ENCODE data around the gene BHLHA15. TPM values are rescaled to one million over a fixed set of nuclear protein-coding genes. Genes with fewer than 3 reads are reported as not detected.

The BHLHA15 gene
- total RNA-seq, 1 donor from 2014 or later: not detected

- no peak for TF ChIP-seq POLR2A (IDR thresholded peaks at IDR 0.05)
- TF ChIP-seq POLR2AphosphoS5 (IDR thresholded peaks at IDR 0.05; ENCODE audit: insufficient read depth in 1 of 2, low read depth in 1 of 2): no peak
- no peak for TF ChIP-seq CTCF (IDR thresholded peaks at IDR 0.05)
- DNase-seq (ENCODE audit: extremely low spot score in 2 of 2): no peak
- Histone ChIP-seq H3K4me1 (peaks cover 19% of the 10 kb centered on the region), H3K27ac (no peak overlapping the region), H3K27me3 (no peaks in the 10 kb centered on the region), H3K4me3 (no peak overlapping the region), H3K9me3 (no peaks in the 10 kb centered on the region), H3K36me3 (peaks cover 0 to 2% of the 10 kb centered on the region in 2 donors)
- intact Hi-C loops (cut with DNase I): loop anchor here (5.0 kb wide), 1 partner anchor 144 kb away; no protein-coding TSS in a partner anchor
Observed at GRCh38 chr7:98165827-98166667, 45.2 kb upstream of the BHLHA15 start.

GRCh38 chr7:98166668-98166970 is 44.6 kb upstream of the BHLHA15 start:
- intact Hi-C loops (cut with DNase I): loop anchor here (5.0 kb wide), 1 partner anchor 144 kb away; no protein-coding TSS in a partner anchor
- Histone ChIP-seq H3K36me3 (peaks cover 0 to 7% of the 10 kb centered on the region in 2 donors), H3K27me3 (no peaks in the 10 kb centered on the region), H3K4me3 (no peak overlapping the region), H3K4me1 (peaks cover 19% of the 10 kb centered on the region), H3K27ac (no peak overlapping the region), H3K9me3 (no peaks in the 10 kb centered on the region)
- TF ChIP-seq POLR2AphosphoS5 (IDR thresholded peaks at IDR 0.05; ENCODE audit: insufficient read depth in 1 of 2, low read depth in 1 of 2) (no peak), CTCF (IDR thresholded peaks at IDR 0.05) (no peak)
- DNase-seq (ENCODE audit: extremely low spot score in 2 of 2): no peak

- TF ChIP-seq POLR2AphosphoS5 (IDR thresholded peaks at IDR 0.05; ENCODE audit: insufficient read depth in 1 of 2, low read depth in 1 of 2): no peak
Observed at GRCh38 chr7:98167653-98168052, 43.6 kb upstream of the BHLHA15 start.

GRCh38 chr7:98168181-98168903 is 42.9 kb upstream of the BHLHA15 start:
- intact Hi-C loops (cut with DNase I): loop anchor here (1.0 to 5.0 kb wide), 2 partner anchors 26 to 146 kb away; no protein-coding TSS in a partner anchor
- Histone ChIP-seq H3K27ac (no peak overlapping the region), H3K27me3 (no peaks in the 10 kb centered on the region), H3K4me1 (peaks cover 16% of the 10 kb centered on the region), H3K36me3 (peaks cover 0 to 19% of the 10 kb centered on the region in 2 donors), H3K4me3 (no peak overlapping the region), H3K9me3 (no peaks in the 10 kb centered on the region)
- no peak for DNase-seq (ENCODE audit: extremely low spot score in 2 of 2)
- TF ChIP-seq POLR2AphosphoS5 (IDR thresholded peaks at IDR 0.05; ENCODE audit: insufficient read depth in 1 of 2, low read depth in 1 of 2) (peak in 1 of 2 donors; percentile 68), POLR2A (IDR thresholded peaks at IDR 0.05) (no peak), CTCF (IDR thresholded peaks at IDR 0.05) (peak; percentile 61 to 82 (median 66))

More at GRCh38 chr7:98167653-98168052, 43.6 kb upstream of the BHLHA15 start:
- Histone ChIP-seq H3K27me3 (no peaks in the 10 kb centered on the region), H3K27ac (no peak overlapping the region), H3K36me3 (peaks cover 0 to 15% of the 10 kb centered on the region in 2 donors), H3K9me3 (no peaks in the 10 kb centered on the region), H3K4me3 (no peak overlapping the region), H3K4me1 (peaks cover 19% of the 10 kb centered on the region)
- intact Hi-C loops (cut with DNase I): loop anchor here (1.0 to 5.0 kb wide), 2 partner anchors 25 to 145 kb away; no protein-coding TSS in a partner anchor
- DNase-seq (ENCODE audit: extremely low spot score in 2 of 2): no peak

- TF ChIP-seq CTCF (IDR thresholded peaks at IDR 0.05): no peak
- no peak for TF ChIP-seq POLR2A (IDR thresholded peaks at IDR 0.05)
- no peak for TF ChIP-seq POLR2AphosphoS5 (IDR thresholded peaks at IDR 0.05; ENCODE audit: insufficient read depth in 1 of 2, low read depth in 1 of 2)
- Histone ChIP-seq H3K9me3 (no peaks in the 10 kb centered on the region), H3K36me3 (peaks cover 0 to 19% of the 10 kb centered on the region in 2 donors), H3K27me3 (no peaks in the 10 kb centered on the region), H3K27ac (no peak overlapping the region), H3K4me1 (peaks cover 9% of the 10 kb centered on the region), H3K4me3 (no peak overlapping the region)
- DNase-seq (ENCODE audit: extremely low spot score in 2 of 2): no peak
- intact Hi-C loops (cut with DNase I): loop anchor here (1.0 to 5.0 kb wide), 2 partner anchors 27 to 147 kb away; no protein-coding TSS in a partner anchor
Observed at GRCh38 chr7:98168904-98169621, 42.2 kb upstream of the BHLHA15 start.

Data from vagina (tissue), 2 donors.